Activated T-cell treated with anti-CD3 and anti-CD28 coated beads for 4 hours (primary cell): ENCODE measurements around the gene RBM33.
A peak's percentile ranks its signal among the peaks of the same experiment; 100 is the strongest.

Experiments used
- DNase-seq: peaks from one replicate; pipeline ENCODE4 v3.0.0-alpha.2; 2020

RBM33 gene

GRCh38 chr7:155800301-155800700 lies 155.8 kb downstream of the RBM33 start:
- no peak for DNase-seq

DNA sequence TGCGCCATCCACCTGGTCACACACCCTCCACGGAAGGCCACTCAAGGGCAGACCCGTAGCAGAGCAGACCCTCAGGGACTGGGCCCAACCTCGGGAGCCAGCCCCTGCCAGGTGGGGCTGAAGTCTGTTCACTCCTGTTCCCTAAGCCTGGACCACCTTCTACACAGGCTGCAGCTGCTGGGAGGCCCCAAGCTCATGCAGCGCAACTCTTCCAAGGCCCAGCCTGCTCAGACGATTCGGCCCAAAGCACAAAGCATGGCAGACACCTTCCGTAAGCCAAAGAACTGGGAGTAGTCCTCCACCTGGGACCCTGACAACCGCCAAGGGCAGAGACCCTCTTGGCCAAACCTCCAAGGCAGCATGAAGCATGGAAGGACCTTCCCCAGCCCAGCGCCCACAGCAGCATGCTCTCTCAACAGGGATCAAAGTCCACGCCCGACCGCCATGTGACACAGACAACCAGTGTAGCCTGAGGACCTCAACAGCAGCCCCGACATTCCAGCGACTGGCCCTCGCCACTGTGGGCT lies 156.3 kb downstream of the RBM33 start:
- DNase-seq = no peak

GRCh38 chr7:155802291-155802690 lies 157.8 kb downstream of the RBM33 start:
- DNase-seq = no peak

DNA sequence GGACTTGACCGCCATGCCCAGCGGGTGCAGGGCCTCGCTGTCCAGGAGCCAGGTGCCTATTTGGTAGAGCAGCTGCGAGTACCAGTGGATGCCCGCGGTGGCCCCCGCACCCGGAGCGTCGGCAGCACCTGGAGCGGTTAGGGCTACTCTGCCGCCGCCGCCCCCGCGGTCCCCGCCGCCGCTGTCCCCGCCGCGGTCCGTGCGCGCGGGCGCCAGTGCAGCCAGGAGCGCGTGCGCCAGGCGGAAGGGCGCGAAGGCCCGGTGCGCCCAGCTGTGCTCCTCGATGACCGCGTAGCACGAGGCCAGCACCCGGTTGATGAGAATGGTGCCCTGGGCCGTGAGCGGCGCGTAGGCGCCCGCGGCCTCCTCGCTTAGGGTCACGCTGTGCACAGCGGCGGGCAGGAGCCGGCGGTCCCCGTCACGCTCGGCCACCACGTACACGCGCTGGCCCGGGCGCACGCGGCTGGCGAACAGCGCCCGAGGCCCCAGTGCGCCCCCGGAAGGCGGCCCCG lies 158.5 kb downstream of the RBM33 start:
- no peak for DNase-seq

DNA sequence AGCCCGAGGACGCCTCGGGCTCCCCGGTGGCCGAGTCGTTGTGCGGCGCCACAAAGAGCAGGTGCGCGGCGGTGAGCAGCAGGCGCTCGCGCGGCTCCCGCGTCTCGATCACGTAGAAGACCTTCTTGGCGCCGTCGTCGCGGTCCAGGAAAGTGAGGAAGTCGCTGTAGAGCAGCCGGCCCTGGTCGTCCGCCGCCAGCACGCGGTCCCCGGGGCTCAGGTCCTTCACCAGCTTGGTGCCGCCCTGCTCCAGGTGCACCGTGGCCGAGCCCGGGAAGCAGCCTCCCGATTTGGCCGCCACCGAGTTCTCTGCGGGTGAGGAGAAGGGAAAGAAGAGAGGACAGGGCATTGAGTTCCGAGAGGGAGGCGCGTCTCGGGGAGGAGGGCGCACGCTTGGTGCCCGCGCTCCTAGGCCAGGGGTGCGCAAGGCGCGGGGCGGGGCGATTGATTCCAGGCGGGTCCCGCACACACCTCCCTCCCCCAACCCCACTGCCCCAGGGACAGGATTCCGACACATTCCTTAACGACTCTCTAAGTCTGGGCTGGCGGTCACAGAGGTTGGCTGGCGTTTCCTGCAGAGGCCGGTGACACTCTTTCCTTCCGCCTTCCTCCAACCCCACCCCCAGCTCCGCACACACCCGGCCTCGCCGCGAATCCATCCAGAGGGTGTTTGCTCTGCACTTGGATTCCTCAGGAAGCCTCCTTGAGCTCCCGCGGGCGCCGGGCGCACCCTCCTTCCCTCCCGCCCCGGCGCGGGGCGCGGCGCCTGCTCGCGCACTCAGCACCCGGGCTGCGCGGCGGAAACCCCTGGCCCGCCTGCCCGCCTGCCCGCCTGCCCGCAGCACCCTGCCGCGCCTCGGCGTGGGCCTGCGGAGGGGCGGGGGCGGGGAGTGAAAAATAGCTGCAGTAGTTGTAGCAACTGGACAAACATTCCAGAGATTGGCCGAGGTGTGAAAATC lies 159.2 kb downstream of the RBM33 start:
- DNase-seq = no peak

DNA sequence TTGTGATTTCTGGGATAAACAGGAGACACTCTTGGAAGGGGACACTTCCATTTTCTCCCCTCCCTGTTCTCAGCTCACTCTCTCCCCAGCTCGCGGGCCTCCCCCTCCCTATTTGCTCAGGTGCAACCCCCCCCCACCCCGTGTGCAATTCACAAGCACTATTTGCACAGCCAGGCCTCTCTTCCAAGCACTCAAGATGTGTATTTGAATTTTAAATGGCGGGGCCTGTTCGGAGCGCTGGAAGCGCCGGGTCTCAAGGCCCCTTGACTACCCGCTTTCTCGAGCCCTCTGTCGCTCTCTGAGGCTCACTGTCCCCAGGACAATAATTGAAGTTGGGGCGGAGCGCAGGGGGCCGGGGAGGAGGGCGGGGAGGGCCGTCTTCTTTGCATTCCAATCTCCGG lies 160.0 kb downstream of the RBM33 start:
- DNase-seq = no peak

DNA sequence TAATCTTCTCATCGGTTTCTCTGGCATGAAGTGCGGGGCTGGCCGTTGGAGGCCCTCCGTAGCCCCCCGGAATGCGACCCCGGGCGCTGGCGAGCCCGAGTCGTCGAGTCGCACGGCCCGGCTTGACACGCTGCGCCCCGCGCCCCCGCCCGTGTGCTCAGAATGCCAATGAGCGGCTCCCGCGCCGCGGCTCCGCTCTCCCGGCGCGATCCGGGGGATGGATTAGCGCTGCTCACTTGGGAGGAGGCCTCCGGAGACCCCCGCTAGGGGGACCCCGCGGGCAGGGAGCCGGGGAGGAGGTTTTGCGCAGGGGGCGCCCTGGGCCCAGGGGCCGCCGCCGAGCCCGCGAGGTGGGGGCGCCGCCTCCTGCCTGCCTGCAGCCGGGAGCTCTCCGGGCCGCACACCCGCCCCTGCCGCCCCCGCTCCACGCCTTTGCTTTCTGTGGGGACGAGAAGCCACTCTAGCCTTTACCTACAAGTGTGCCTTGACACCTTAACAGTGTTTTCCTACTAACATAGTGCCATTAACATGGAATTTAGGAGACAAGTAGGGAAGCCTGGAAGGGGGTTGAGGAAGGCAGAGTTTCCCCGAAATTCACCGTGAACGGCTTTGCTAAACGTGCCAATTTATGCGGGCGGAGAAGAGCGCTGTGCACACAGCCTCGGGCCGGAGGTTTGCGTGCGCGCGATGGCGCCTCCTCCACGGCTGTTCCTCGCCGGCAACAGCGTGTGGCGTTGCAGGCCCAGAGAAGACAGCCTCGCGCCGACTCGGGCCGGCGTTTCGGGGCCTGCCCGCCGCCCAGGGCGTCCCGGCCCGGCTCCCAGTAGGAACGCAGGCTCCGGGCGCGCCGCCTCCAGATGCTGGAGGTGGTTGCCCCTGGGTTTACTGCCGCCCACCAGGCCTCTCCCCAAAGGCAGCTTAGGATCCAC lies 160.7 kb downstream of the RBM33 start:
- peak; percentile 20 for DNase-seq

DNA sequence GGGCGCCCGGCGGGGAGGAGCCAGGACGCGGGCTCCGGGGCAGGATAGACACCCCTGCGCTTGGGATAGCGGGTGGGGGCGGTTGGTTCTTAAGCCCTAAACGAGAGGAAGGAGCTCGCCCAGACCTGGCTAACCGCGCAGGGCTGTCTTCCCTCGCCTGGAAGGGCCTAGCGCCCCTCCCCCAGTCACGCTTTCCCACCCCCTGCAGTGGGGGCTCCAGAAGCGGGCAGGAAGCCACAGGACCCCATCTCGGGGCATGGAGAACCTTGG lies 161.3 kb downstream of the RBM33 start:
- DNase-seq = no peak

- DNase-seq = no peak
Observed at GRCh38 chr7:155806096-155806871, 161.8 kb downstream of the RBM33 start.

DNA sequence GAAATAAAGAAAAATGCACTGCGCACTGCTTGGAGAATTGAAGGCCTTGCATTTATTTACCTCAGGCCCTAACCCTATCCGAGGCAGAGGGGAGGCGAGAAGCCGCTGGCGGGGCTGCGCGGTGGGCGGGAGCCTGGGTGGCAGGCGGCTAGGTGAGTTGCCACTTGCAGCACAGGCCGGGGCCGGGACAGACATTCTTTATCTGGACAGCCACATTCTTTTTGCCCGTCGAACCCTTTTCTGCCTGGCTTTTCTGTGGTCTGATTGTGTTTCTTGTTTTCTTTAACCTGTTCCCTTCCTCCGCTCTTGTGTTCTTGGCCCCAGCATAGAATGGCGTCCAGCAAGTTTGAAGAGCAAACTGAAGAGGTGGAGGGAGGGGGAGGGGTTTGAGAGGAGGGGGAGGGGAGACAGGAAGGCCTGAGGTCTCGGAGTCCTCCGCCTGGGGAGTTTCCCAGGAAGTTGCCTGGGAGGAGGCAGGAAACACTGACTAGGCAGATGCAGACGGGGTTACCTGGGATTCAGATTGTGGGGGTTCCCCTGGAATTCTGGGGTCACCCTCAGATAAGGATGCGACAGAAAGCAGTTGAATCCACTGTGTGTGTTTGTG lies 162.7 kb downstream of the RBM33 start:
- no peak for DNase-seq

DNA sequence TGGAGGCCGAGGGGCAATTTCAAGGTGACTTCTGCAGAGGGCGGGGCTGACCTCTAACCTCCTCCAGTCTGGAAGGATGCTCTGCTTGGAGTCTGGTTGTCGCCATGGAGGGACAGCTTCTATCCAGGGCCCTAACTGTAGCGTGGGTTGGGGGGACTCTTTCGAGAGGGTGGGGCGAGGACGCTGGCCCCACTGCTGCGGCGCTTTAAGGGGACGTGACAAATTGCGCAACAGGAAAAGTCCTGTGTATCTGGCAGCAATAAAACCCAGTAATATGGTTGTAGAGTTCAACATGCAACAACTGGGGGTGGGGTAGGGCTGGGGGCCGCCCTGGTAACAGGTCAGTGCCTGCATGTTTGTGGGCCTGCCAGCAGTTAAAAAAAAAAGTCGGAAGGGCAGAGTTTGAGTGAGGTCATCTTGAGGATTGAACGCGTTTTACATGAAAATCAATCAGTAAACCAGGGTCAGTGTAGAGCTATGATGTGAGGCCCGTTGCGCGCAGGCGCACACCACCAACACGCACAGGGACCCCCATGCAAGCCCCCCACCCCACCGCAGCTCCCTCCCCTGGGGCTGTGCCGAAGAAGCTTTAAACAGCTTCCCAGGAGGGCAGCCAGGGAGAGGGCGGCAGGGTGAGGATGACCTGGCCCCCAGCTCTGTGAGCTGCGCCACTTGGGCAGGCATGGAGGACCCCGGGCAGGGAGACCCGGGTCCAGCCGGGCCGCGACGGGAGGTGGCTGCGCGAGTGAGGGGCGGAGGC lies 163.5 kb downstream of the RBM33 start:
- DNase-seq = no peak

- DNase-seq = no peak
Observed at GRCh38 chr7:155808549-155809331, 164.3 kb downstream of the RBM33 start.

GRCh38 chr7:155809332-155809946 lies 165.0 kb downstream of the RBM33 start:
- no peak for DNase-seq

DNA sequence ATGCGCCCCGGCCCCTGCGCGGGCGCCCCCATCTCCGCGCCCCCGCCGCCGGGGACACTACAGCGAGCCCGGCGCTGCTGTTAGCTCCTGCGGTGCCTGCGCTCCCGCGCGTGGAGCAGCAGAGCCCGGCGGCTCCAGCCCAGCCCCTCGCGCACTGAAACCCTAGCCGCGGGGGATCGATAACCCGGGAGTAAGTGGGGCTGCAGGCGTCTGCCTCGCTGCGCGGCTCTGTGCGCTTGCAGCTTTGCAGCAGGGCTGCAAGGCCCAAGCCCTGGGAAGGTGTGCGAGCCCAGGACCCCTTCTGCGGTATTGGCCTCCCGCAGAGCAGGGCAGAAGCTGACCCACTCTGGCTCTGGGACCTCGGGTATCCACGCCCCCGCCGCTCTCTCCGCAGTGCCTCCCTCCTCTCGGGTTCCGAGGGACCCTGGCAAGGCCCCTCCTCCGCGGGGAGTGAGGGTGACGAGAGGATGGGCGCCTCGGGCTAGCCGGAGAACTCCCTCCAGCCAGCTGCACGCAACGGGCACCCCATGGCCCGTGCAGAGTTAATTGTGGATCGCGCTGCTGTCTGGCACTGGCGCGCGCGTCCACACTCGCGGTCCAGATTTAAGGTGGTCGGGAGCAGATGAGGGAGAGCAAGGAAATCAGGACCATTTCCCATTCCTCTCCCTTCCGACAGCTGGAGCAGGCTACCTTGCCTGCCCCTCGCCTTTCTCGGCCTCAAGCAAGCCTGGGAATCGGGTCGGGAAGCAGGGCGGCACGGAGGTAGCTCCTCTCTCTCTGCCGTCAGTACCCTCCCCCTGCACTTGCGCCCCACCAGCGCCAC lies 165.7 kb downstream of the RBM33 start:
- no peak for DNase-seq

- no peak for DNase-seq
Observed at GRCh38 chr7:155810770-155811559, 166.5 kb downstream of the RBM33 start.

GRCh38 chr7:155811560-155811894 lies 167.1 kb downstream of the RBM33 start:
- no peak for DNase-seq

DNA sequence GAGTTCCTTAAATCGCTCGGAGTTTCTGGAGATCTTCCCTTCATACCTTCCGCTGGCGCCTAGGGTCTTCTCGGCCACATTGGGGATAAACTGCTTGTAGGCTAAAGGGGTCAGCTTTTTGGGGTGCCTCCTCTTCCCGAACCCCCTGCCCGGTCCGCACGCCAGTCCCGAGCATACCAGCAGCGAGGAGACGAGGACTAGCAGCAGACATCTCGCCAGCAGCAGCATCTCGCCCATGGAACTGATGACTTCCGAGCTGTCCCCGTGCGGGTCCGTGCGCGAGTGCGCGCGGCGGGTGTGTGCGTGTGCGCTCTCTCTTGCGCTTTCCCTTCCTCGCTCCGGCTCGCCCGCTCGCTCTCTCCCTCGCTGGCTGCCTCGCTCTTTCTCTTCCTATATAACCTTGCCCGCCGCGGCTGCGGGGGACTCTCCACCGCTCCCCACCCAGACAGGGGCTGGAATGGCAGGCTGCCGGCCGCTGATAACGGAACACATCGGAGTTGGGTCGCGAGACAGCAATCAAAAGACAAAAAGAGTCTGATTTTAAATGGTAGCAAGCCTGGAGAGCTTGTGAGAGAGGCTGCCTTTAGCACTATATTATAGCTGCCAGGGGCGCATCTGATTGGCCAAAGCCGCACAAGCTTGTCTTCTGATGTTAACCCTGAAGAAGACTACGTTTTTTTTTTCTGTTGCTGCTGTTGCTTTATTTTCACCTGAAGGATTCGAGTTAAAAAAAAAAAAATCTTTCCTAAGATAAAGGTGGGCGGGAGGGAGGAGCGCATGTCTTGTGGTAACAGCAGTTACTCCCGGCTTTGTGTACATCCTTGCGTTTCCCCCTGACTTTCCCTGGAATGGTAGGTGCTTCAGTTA lies 167.7 kb downstream of the RBM33 start, which contains the start of gene SHH:
Gene SHH, minus strand, starts transcription at position 569 of the 867 bp plus-strand sequence. Its CDS starts 341 bp downstream, at position 228.
- no peak for DNase-seq
